ENCODE results near the gene UBR4.

UBR4 gene

GRCh38 chr1:19033515-19033839 lies 176.6 kb downstream of the UBR4 start:
- no peak for DNase-seq
- Histone ChIP-seq H3K79me1 (ENCODE audit: low read length) (no peaks in the 10 kb centered on the region), H3K27me3 (ENCODE audit: insufficient read depth, low read length, poor library complexity) (no peaks in the 10 kb centered on the region), H3K36me3 (ENCODE audit: control insufficient read depth, insufficient read depth, low read length) (no peaks in the 10 kb centered on the region), H3K4ac (ENCODE audit: low read depth, low read length) (no peak overlapping the region), H3K4me3 (ENCODE audit: low read length) (no peak overlapping the region), H3K4me1 (ENCODE audit: control insufficient read depth, low read depth, low read length) (no peaks in the 10 kb centered on the region), H4K8ac (ENCODE audit: low read depth, low read length) (no peak overlapping the region), H2AK5ac (ENCODE audit: low read length) (no peak overlapping the region), H3K56ac (ENCODE audit: low read length) (peak overlapping the region; percentile 42), H3K18ac (ENCODE audit: low read length) (no peak overlapping the region), H3K4me2 (ENCODE audit: low read length) (no peak overlapping the region), H2BK120ac (ENCODE audit: low read depth, low read length) (no peak overlapping the region), H4K5ac (ENCODE audit: low read length) (no peak overlapping the region), H2BK15ac (replicated peaks; ENCODE audit: low read depth) (no peak overlapping the region), H3K27ac (ENCODE audit: low read depth, low read length) (no peak overlapping the region), H3K23ac (ENCODE audit: low read length) (no peak overlapping the region), H2BK5ac (ENCODE audit: low read length) (no peak overlapping the region), H3K9ac (ENCODE audit: low read length) (no peak overlapping the region), H3K79me2 (ENCODE audit: control insufficient read depth, insufficient read depth, low read length) (no peaks in the 10 kb centered on the region)
- no CpG with 5 or more reads among the region's 8 CpGs for WGBS (ENCODE audit: extremely low coverage, insufficient coverage, low lambda C conversion rate)

- Histone ChIP-seq H3K56ac (ENCODE audit: low read length) (no peak overlapping the region), H3K9ac (ENCODE audit: low read length) (no peak overlapping the region), H4K5ac (ENCODE audit: low read length) (no peak overlapping the region), H2BK15ac (replicated peaks; ENCODE audit: low read depth) (no peak overlapping the region), H3K79me1 (ENCODE audit: low read length) (no peaks in the 10 kb centered on the region), H3K4me2 (ENCODE audit: low read length) (no peak overlapping the region), H4K8ac (ENCODE audit: low read depth, low read length) (no peak overlapping the region), H3K27me3 (ENCODE audit: insufficient read depth, low read length, poor library complexity) (no peaks in the 10 kb centered on the region), H3K4me1 (ENCODE audit: control insufficient read depth, low read depth, low read length) (no peaks in the 10 kb centered on the region), H2AK5ac (ENCODE audit: low read length) (no peak overlapping the region), H3K27ac (ENCODE audit: low read depth, low read length) (no peak overlapping the region), H3K23ac (ENCODE audit: low read length) (no peak overlapping the region), H3K18ac (ENCODE audit: low read length) (no peak overlapping the region), H2BK120ac (ENCODE audit: low read depth, low read length) (no peak overlapping the region), H2BK5ac (ENCODE audit: low read length) (no peak overlapping the region), H3K79me2 (ENCODE audit: control insufficient read depth, insufficient read depth, low read length) (no peaks in the 10 kb centered on the region), H3K4me3 (ENCODE audit: low read length) (no peak overlapping the region), H3K4ac (ENCODE audit: low read depth, low read length) (no peak overlapping the region), H3K36me3 (ENCODE audit: control insufficient read depth, insufficient read depth, low read length) (no peaks in the 10 kb centered on the region)
- WGBS (ENCODE audit: extremely low coverage, insufficient coverage, low lambda C conversion rate): no CpG with 5 or more reads among the region's 20 CpGs
- DNase-seq: no peak
Measured at GRCh38 chr1:19032701-19033514, 177.2 kb downstream of the UBR4 start.

- Histone ChIP-seq H3K56ac (ENCODE audit: low read length) (no peak overlapping the region), H3K18ac (ENCODE audit: low read length) (no peak overlapping the region), H4K8ac (ENCODE audit: low read depth, low read length) (no peak overlapping the region), H3K23ac (ENCODE audit: low read length) (no peak overlapping the region), H3K27ac (ENCODE audit: low read depth, low read length) (no peak overlapping the region), H3K9ac (ENCODE audit: low read length) (no peak overlapping the region), H2BK5ac (ENCODE audit: low read length) (no peak overlapping the region), H3K79me2 (ENCODE audit: control insufficient read depth, insufficient read depth, low read length) (no peaks in the 10 kb centered on the region), H3K79me1 (ENCODE audit: low read length) (no peaks in the 10 kb centered on the region), H3K4me3 (ENCODE audit: low read length) (no peak overlapping the region), H2AK5ac (ENCODE audit: low read length) (no peak overlapping the region), H3K4ac (ENCODE audit: low read depth, low read length) (no peak overlapping the region), H2BK15ac (replicated peaks; ENCODE audit: low read depth) (no peak overlapping the region), H3K4me2 (ENCODE audit: low read length) (no peak overlapping the region), H3K27me3 (ENCODE audit: insufficient read depth, low read length, poor library complexity) (no peaks in the 10 kb centered on the region), H2BK120ac (ENCODE audit: low read depth, low read length) (no peak overlapping the region), H3K36me3 (ENCODE audit: control insufficient read depth, insufficient read depth, low read length) (no peaks in the 10 kb centered on the region), H3K4me1 (ENCODE audit: control insufficient read depth, low read depth, low read length) (no peaks in the 10 kb centered on the region), H4K5ac (ENCODE audit: low read length) (no peak overlapping the region)
- no peak for DNase-seq
- WGBS (ENCODE audit: extremely low coverage, insufficient coverage, low lambda C conversion rate): no CpG with 5 or more reads among the region's 5 CpGs
Measured at GRCh38 chr1:19032413-19032695, 177.7 kb downstream of the UBR4 start.

GRCh38 chr1:19029191-19030085 lies 180.6 kb downstream of the UBR4 start:
- Histone ChIP-seq H3K4me3 (ENCODE audit: low read length) (no peak overlapping the region), H3K18ac (ENCODE audit: low read length) (no peak overlapping the region), H4K8ac (ENCODE audit: low read depth, low read length) (no peak overlapping the region), H3K4me1 (ENCODE audit: control insufficient read depth, low read depth, low read length) (no peaks in the 10 kb centered on the region), H3K4ac (ENCODE audit: low read depth, low read length) (no peak overlapping the region), H2BK120ac (ENCODE audit: low read depth, low read length) (no peak overlapping the region), H3K9ac (ENCODE audit: low read length) (no peak overlapping the region), H3K79me1 (ENCODE audit: low read length) (no peaks in the 10 kb centered on the region), H3K27ac (ENCODE audit: low read depth, low read length) (no peak overlapping the region), H2BK5ac (ENCODE audit: low read length) (no peak overlapping the region), H3K36me3 (ENCODE audit: control insufficient read depth, insufficient read depth, low read length) (no peaks in the 10 kb centered on the region), H2BK15ac (replicated peaks; ENCODE audit: low read depth) (no peak overlapping the region), H3K27me3 (ENCODE audit: insufficient read depth, low read length, poor library complexity) (no peaks in the 10 kb centered on the region), H2AK5ac (ENCODE audit: low read length) (no peak overlapping the region), H3K23ac (ENCODE audit: low read length) (no peak overlapping the region), H3K4me2 (ENCODE audit: low read length) (no peak overlapping the region), H3K79me2 (ENCODE audit: control insufficient read depth, insufficient read depth, low read length) (no peaks in the 10 kb centered on the region), H3K56ac (ENCODE audit: low read length) (no peak overlapping the region), H4K5ac (ENCODE audit: low read length) (no peak overlapping the region)
- DNase-seq: no peak
- WGBS (ENCODE audit: extremely low coverage, insufficient coverage, low lambda C conversion rate): no CpG with 5 or more reads among the region's 21 CpGs

GRCh38 chr1:19028546-19029129 lies 181.4 kb downstream of the UBR4 start:
- H3K4me3 ChIP-seq (ENCODE audit: low read length): no peak overlapping the region
- H2AK5ac ChIP-seq (ENCODE audit: low read length): no peak overlapping the region
- H3K27me3 ChIP-seq (ENCODE audit: insufficient read depth, low read length, poor library complexity): no peaks in the 10 kb centered on the region
- H3K79me1 ChIP-seq (ENCODE audit: low read length): no peaks in the 10 kb centered on the region
- no peak overlapping the region for H3K4me2 ChIP-seq (ENCODE audit: low read length)
- H3K23ac ChIP-seq (ENCODE audit: low read length): no peak overlapping the region
- H2BK120ac ChIP-seq (ENCODE audit: low read depth, low read length): no peak overlapping the region
- no peak overlapping the region for H2BK15ac ChIP-seq (replicated peaks; ENCODE audit: low read depth)
- H3K79me2 ChIP-seq (ENCODE audit: control insufficient read depth, insufficient read depth, low read length): no peaks in the 10 kb centered on the region
- H4K5ac ChIP-seq (ENCODE audit: low read length): no peak overlapping the region
- no peaks in the 10 kb centered on the region for H3K36me3 ChIP-seq (ENCODE audit: control insufficient read depth, insufficient read depth, low read length)
- H3K4me1 ChIP-seq (ENCODE audit: control insufficient read depth, low read depth, low read length): no peaks in the 10 kb centered on the region
- H3K18ac ChIP-seq (ENCODE audit: low read length): no peak overlapping the region
- no CpG with 5 or more reads among the region's 8 CpGs for WGBS (ENCODE audit: extremely low coverage, insufficient coverage, low lambda C conversion rate)
- H3K9ac ChIP-seq (ENCODE audit: low read length): no peak overlapping the region
- no peak for DNase-seq
- H3K27ac ChIP-seq (ENCODE audit: low read depth, low read length): no peak overlapping the region
- no peak overlapping the region for H2BK5ac ChIP-seq (ENCODE audit: low read length)
- no peak overlapping the region for H4K8ac ChIP-seq (ENCODE audit: low read depth, low read length)
- no peak overlapping the region for H3K56ac ChIP-seq (ENCODE audit: low read length)
- no peak overlapping the region for H3K4ac ChIP-seq (ENCODE audit: low read depth, low read length)

Data from mesendoderm (in vitro differentiated cells).